ENCODE results near the gene ZNF316. TPM values are rescaled to one million over a fixed set of nuclear protein-coding genes. Genes with fewer than 3 reads are reported as not detected.

Gene ZNF316
- total and polyA plus RNA-seq, 10 of the 15 experiments (the other 5 are each of a cell fraction or from before 2014, with no cell fraction given), result 0.03 to 28.9 (median 5.7) TPM

GRCh38 chr7:6653071-6654003 is 16.2 kb downstream of the ZNF316 start:
- in situ Hi-C loops (cut with MboI) (no loop called here), intact Hi-C loops (cut with micrococcal nuclease; ENCODE audit: unreplicated experiment) (no loop called here)
- DNase-seq (ENCODE audit: low read depth, low spot score) (no peak), FAIRE-seq (no peak), ATAC-seq (no peak)
- H3K27me3 ChIP-seq (replicated peaks in 1 of 2; ENCODE audit: control insufficient read depth in 2 of 2, insufficient read depth in 2 of 2, low read length in 1 of 2), result no peaks in the 10 kb centered on the region
- no peaks in the 10 kb centered on the region for H3K4me1 ChIP-seq (ENCODE audit: control insufficient read depth, insufficient read depth, low read length)
- no TSS peak for BruUV-seq (replicated peaks)
- H3K36me3 ChIP-seq (ENCODE audit: control insufficient read depth in 2 of 2, insufficient read depth in 2 of 2, low read length in 1 of 2), result peaks cover 13 to 34% of the 10 kb centered on the region in 2 experiments
- H3K27ac ChIP-seq (ENCODE audit: control insufficient read depth, insufficient read depth), result no peak overlapping the region
- no peak overlapping the region for H2AFZ ChIP-seq (ENCODE audit: control insufficient read depth, low read depth, low read length)
- H3K4me3 ChIP-seq, result no peak overlapping the region
- CTCF ChIA-PET, result no interaction called here
- SMC1A ChIA-PET (ENCODE audit: uncharacterized antibody, unreplicated experiment), result no interaction called here
- over 99% methylated on average over 65 of the region's 146 CpGs for WGBS (ENCODE audit: insufficient coverage, insufficient replicate concordance, low lambda C conversion rate, missing lambda C conversion rate)
- H3K9ac ChIP-seq (ENCODE audit: control insufficient read depth, insufficient read depth, low read length), result no peak overlapping the region
- H3K9me3 ChIP-seq (replicated peaks; ENCODE audit: control insufficient read depth, insufficient read depth, low read length), result peaks cover 13% of the 10 kb centered on the region; the same call in 2 of the 3 replicates
- no peaks in the 10 kb centered on the region for H3K79me2 ChIP-seq (ENCODE audit: control insufficient read depth, insufficient read depth, low read length)
- H3K4me2 ChIP-seq (ENCODE audit: control insufficient read depth, insufficient read depth), result no peak overlapping the region
- H4K20me1 ChIP-seq (ENCODE audit: control insufficient read depth, insufficient read depth), result no peaks in the 10 kb centered on the region
- POLR2A ChIA-PET, result no interaction called here
- RAD21 ChIA-PET (ENCODE audit: unreplicated experiment), result no interaction called here
- TF ChIP-seq NRF1 (conservative IDR thresholded peaks at IDR 0.05; ENCODE audit: low read depth, low read length) (no peak), TCF7 (IDR thresholded peaks at IDR 0.05; ENCODE audit: borderline replicate concordance) (no peak), CBX3 (IDR thresholded peaks at IDR 0.05; ENCODE audit: borderline replicate concordance, low read depth) (no peak), GATAD2B (conservative IDR thresholded peaks at IDR 0.05; ENCODE audit: low read depth) (no peak), ZNF274 (IDR thresholded peaks at IDR 0.05; ENCODE audit: insufficient read depth, insufficient read length) (no peak), MYB (IDR thresholded peaks at IDR 0.05; ENCODE audit: borderline replicate concordance, low read depth, low read length) (no peak), HDAC2 (IDR thresholded peaks at IDR 0.05) (no peak), NKRF (conservative IDR thresholded peaks at IDR 0.05) (no peak), BACH1 (IDR thresholded peaks at IDR 0.05; ENCODE audit: borderline replicate concordance) (no peak), ZBTB4 (CRISPR knock-in tag; IDR thresholded peaks at IDR 0.05) (no peak), POLR2A (IDR thresholded peaks at IDR 0.05; ENCODE audit: low read depth, low read length) (no peak; the same call in 1 of the 2 replicates), DPF2 (IDR thresholded peaks at IDR 0.05) (no peak), RFX5 (IDR thresholded peaks at IDR 0.05; ENCODE audit: low read depth, low read length) (no peak), PRDM15 (CRISPR knock-in tag; IDR thresholded peaks at IDR 0.05) (no peak), EZH2 (IDR thresholded peaks at IDR 0.05; ENCODE audit: borderline replicate concordance, control insufficient read depth, low read depth, low read length) (no peak)
